ENCODE data around the gene ALPK3. TPM values are rescaled to one million over a fixed set of nuclear protein-coding genes. Genes with fewer than 3 reads are reported as not detected.

ALPK3 gene
- total and polyA plus RNA-seq, 10 of the 15 experiments (the other 5 are each of a cell fraction or from before 2014, with no cell fraction given), result under 0.01 to 0.05 (median 0.02) TPM; not detected in 6

- peaks cover 9% of the 10 kb centered on the region for H3K79me2 ChIP-seq (ENCODE audit: control insufficient read depth, insufficient read depth, low read length)
- no peak for ATAC-seq
- H3K4me1 ChIP-seq (ENCODE audit: control insufficient read depth, insufficient read depth, low read length), result no peaks in the 10 kb centered on the region
- no peaks in the 10 kb centered on the region for H3K9me3 ChIP-seq (replicated peaks; ENCODE audit: control insufficient read depth, insufficient read depth, low read length)
- ChIA-PET RAD21 (ENCODE audit: unreplicated experiment) (interaction anchor here (0.5 kb wide), 1 partner anchor 212 kb away, joined by 3 read pairs; no protein-coding TSS in a partner anchor), POLR2A (no interaction called here), CTCF (interaction anchor here (1.1 kb wide), 1 partner anchor 121 kb away, joined by 3 read pairs; no protein-coding TSS in a partner anchor), SMC1A (ENCODE audit: uncharacterized antibody, unreplicated experiment) (no interaction called here)
- H2AFZ ChIP-seq (ENCODE audit: control insufficient read depth, low read depth, low read length), result no peak overlapping the region
- intact Hi-C loops (cut with micrococcal nuclease; ENCODE audit: unreplicated experiment) (no loop called here), in situ Hi-C loops (cut with MboI) (no loop called here)
- no peak overlapping the region for H3K9ac ChIP-seq (ENCODE audit: control insufficient read depth, insufficient read depth, low read length)
- WGBS (ENCODE audit: insufficient coverage, insufficient replicate concordance, low lambda C conversion rate, missing lambda C conversion rate), result 57% methylated on average over 1 of the region's 1 CpG
- no peak overlapping the region for H3K4me3 ChIP-seq
- DNase-seq (ENCODE audit: low read depth, low spot score), result no peak
- BruUV-seq (replicated peaks), result no TSS peak
- no peaks in the 10 kb centered on the region for H4K20me1 ChIP-seq (ENCODE audit: control insufficient read depth, insufficient read depth)
- H3K36me3 ChIP-seq (ENCODE audit: control insufficient read depth in 2 of 2, insufficient read depth in 2 of 2, low read length in 1 of 2), result peaks cover 8 to 23% of the 10 kb centered on the region in 2 experiments
- no peak for FAIRE-seq
- H3K27ac ChIP-seq (ENCODE audit: control insufficient read depth, insufficient read depth), result no peak overlapping the region
- H3K27me3 ChIP-seq (replicated peaks in 1 of 2; ENCODE audit: control insufficient read depth in 2 of 2, insufficient read depth in 2 of 2, low read length in 1 of 2), result no peaks in the 10 kb centered on the region
- no peak overlapping the region for H3K4me2 ChIP-seq (ENCODE audit: control insufficient read depth, insufficient read depth)
- no peak for TF ChIP-seq BHLHE40 (IDR thresholded peaks at IDR 0.05; ENCODE audit: borderline replicate concordance in 1 of 2, low read depth in 2 of 2, low read length in 1 of 2)
- TF ChIP-seq HDAC2 (IDR thresholded peaks at IDR 0.05), result no peak
- no peak for TF ChIP-seq TCF7 (IDR thresholded peaks at IDR 0.05; ENCODE audit: borderline replicate concordance)
- no peak for TF ChIP-seq MYC (IDR thresholded peaks at IDR 0.05; ENCODE audit: insufficient read depth, insufficient read length, insufficient replicate concordance, low read length, severe bottlenecking)
- TF ChIP-seq ATF7 (IDR thresholded peaks at IDR 0.05; ENCODE audit: low read depth), result no peak
- no peak for TF ChIP-seq WRNIP1 (IDR thresholded peaks at IDR 0.05; ENCODE audit: borderline replicate concordance, low read depth, low read length)
- no peak for TF ChIP-seq PKNOX1 (IDR thresholded peaks at IDR 0.05)
- TF ChIP-seq USF1 (IDR thresholded peaks at IDR 0.05; ENCODE audit: borderline replicate concordance, extremely low read length, insufficient read depth, low read depth, low read length), result no peak
- no peak for TF ChIP-seq ZNF207 (IDR thresholded peaks at IDR 0.05; ENCODE audit: borderline replicate concordance)
- TF ChIP-seq NFIC (IDR thresholded peaks at IDR 0.05; ENCODE audit: low read depth, low read length), result no peak
- no peak for TF ChIP-seq NR2F1 (conservative IDR thresholded peaks at IDR 0.05)
- no peak for TF ChIP-seq SIN3A (IDR thresholded peaks at IDR 0.05; ENCODE audit: low read depth, low read length)
- no peak for TF ChIP-seq RCOR1 (conservative IDR thresholded peaks at IDR 0.05; ENCODE audit: low read depth, low read length)
- TF ChIP-seq EGR1 (IDR thresholded peaks at IDR 0.05; ENCODE audit: borderline replicate concordance in 1 of 2, low read depth in 2 of 2, low read length in 2 of 2), result no peak
- no peak for TF ChIP-seq SMAD1 (IDR thresholded peaks at IDR 0.05; ENCODE audit: low read depth, partially characterized antibody)
- TF ChIP-seq ESRRA (IDR thresholded peaks at IDR 0.05; ENCODE audit: low read length), result no peak
- no peak for TF ChIP-seq SRF (IDR thresholded peaks at IDR 0.05; ENCODE audit: low read depth in 2 of 2, low read length in 2 of 2)
- no peak for TF ChIP-seq ZNF384 (IDR thresholded peaks at IDR 0.05; ENCODE audit: borderline replicate concordance, low read depth, low read length)
- no peak for TF ChIP-seq NRF1 (conservative IDR thresholded peaks at IDR 0.05; ENCODE audit: low read depth, low read length)
Observed at GRCh38 chr15:84775867-84776449, 41.2 kb upstream of the ALPK3 start.

Measured in GM12878 (cell line).